Keratinocyte (primary cell): ENCODE measurements around the gene ALK. TPM values are rescaled to one million over a fixed set of nuclear protein-coding genes. Genes with fewer than 3 reads are reported as not detected.

Experiments
- DNase-seq: peaks from one replicate; pipeline ENCODE4 v3.0.0-alpha.2; 2011; ENCODE audit warnings: low read depth, missing footprints, low spot score
- FAIRE-seq: peaks from 2 replicates; lab custom pipeline; 2011; peaks lifted over from hg19 to GRCh38; lab: Jason Lieb, UNC
- H2AFZ ChIP-seq: 2 replicates; pipeline ENCODE4 v1.6.0; 2012; ENCODE audit warnings: low read length, control low read depth, inconsistent platforms; ENCODE audit not compliant: control insufficient read depth
- H3K27ac ChIP-seq: 2 replicates; pipeline ENCODE4 v1.5.1; 2011; ENCODE audit warnings: low read length; ENCODE audit not compliant: control insufficient read depth, insufficient read depth
- H3K27me3 ChIP-seq: 3 replicates; pipeline ENCODE4 v1.6.0; 2011; ENCODE audit warnings: low read length; ENCODE audit not compliant: control insufficient read depth, insufficient read depth; ENCODE audit errors: extremely low read depth
- H3K36me3 ChIP-seq, 2 experiments: 2 replicates in 1 of 2; 3 replicates in 1 of 2; pipeline ENCODE4 v1.5.1; 2011; ENCODE audit warnings: low read length in 2 of 2, mild to moderate bottlenecking in 1 of 2; ENCODE audit not compliant: control insufficient read depth in 2 of 2, insufficient read depth in 2 of 2; ENCODE audit errors: extremely low read depth in 1 of 2
- H3K4me1 ChIP-seq: 3 replicates; pipeline ENCODE4 v1.5.1; 2011; ENCODE audit warnings: low read length; ENCODE audit not compliant: control insufficient read depth, insufficient read depth; ENCODE audit errors: extremely low read depth
- H3K4me2 ChIP-seq: 3 replicates; pipeline ENCODE4 v1.6.0; 2011; ENCODE audit warnings: low read depth, low read length; ENCODE audit not compliant: control insufficient read depth, insufficient read depth; ENCODE audit errors: extremely low read depth
- H3K4me3 ChIP-seq, 3 experiments: fragments of 200-600 bp in 1 of 3; sonication (generic) in 1 of 3; 2 replicates in 2 of 3; 3 replicates in 1 of 3; pipeline ENCODE4 v1.5.1; 2011 to 2016; ENCODE audit warnings: low read length in 3 of 3, mild to moderate bottlenecking in 3 of 3, control low read depth in 2 of 3, inconsistent platforms in 1 of 3, low read depth in 1 of 3, mixed read lengths in 1 of 3, mixed run types in 1 of 3, moderate library complexity in 1 of 3; ENCODE audit not compliant: control insufficient read depth in 2 of 3, insufficient read depth in 2 of 3; ENCODE audit errors: extremely low read depth in 1 of 3
- H3K79me2 ChIP-seq: 2 replicates; pipeline ENCODE4 v1.6.0; 2012; ENCODE audit warnings: low read length; ENCODE audit not compliant: control insufficient read depth, insufficient read depth
- H3K9ac ChIP-seq: 3 replicates; pipeline ENCODE4 v1.6.0; 2011; ENCODE audit warnings: low read length; ENCODE audit not compliant: control insufficient read depth, insufficient read depth; ENCODE audit errors: extremely low read depth
- H3K9me1 ChIP-seq: 3 replicates; pipeline ENCODE4 v1.6.0; 2011; ENCODE audit warnings: low read length; ENCODE audit not compliant: control insufficient read depth, insufficient read depth; ENCODE audit errors: extremely low read depth
- H3K9me3 ChIP-seq: 2 replicates; pipeline ENCODE4 v1.5.1; 2012; ENCODE audit warnings: low read depth, low read length; ENCODE audit not compliant: control insufficient read depth
- H4K20me1 ChIP-seq: 3 replicates; pipeline ENCODE4 v1.6.0; 2011; ENCODE audit warnings: low read length; ENCODE audit not compliant: control insufficient read depth, insufficient read depth; ENCODE audit errors: extremely low read depth
- CTCF ChIP-seq, 3 experiments: IDR thresholded peaks in 1 of 3; conservative IDR thresholded peaks in 1 of 3; optimal IDR thresholded peaks in 1 of 3; 2 replicates in 2 of 3; 3 replicates in 1 of 3; pipeline versions ENCODE3 to v1.5.1; 2011; ENCODE audit warnings: low read length in 3 of 3, mild to moderate bottlenecking in 3 of 3, moderate library complexity in 2 of 3, control low read depth in 1 of 3, inconsistent platforms in 1 of 3; ENCODE audit not compliant: insufficient read depth in 2 of 3; ENCODE audit errors: extremely low read depth in 1 of 3
- EZH2 ChIP-seq: IDR thresholded peaks from one replicate; pipeline ENCODE4 v1.6.1; 2012; ENCODE audit warnings: inconsistent platforms, mild to moderate bottlenecking, low read length, moderate library complexity
- dilution Hi-C: fragments of 300-500 bp; cut with MboI; formaldehyde crosslinking; loops from one replicate; pipeline ENCODE4 v1.7.0; 2020; ENCODE audit warnings: low sequenced_read_pairs; ENCODE audit not compliant: extremely low pct_ligation_motif_present
- polyA plus RNA-seq, 5 experiments: library from polyadenylated mRNA; depleted of rRNA in 3 of 5; stranded (reverse) in 3 of 5; stranded (forward) in 1 of 5; unstranded in 1 of 5; fragments of >200 nt; gene quantifications; 1 replicate in 1 of 5; 2 replicates in 3 of 5; 3 replicates in 1 of 5; pipeline versions ENCODE4 v1.2.1 to v1.2.3, GENCODE V29; 2011 to 2012; ENCODE audit warnings: missing spikeins in 2 of 5, low read depth in 1 of 5, low replicate concordance in 1 of 5

The ALK gene
- polyA plus RNA-seq, 1 donor (not counting 4 experiments of a cell fraction or from before 2014, with no cell fraction given), result not detected

DNA sequence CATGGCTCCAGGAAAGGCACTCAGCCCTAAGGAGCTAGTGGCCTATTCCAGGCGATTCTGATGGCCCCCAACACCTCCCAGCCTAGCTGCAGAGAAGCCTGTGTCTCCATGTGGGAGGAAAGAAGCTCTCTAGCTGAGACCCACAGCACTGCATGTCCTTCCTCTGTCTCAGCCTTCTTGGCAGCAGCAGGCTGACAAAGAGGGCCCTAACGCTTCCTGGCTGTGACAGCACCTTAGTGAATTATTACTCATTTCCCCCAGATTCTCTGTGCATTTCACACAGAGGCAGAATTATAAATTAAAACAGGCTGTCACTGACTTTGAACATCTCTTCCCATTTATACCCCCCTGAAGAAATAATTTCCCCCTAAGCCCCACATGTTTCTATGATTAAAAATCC, 599.4 kb downstream of the ALK start:
- dilution Hi-C loops, result no loop called here
- peak; percentile 67 for FAIRE-seq

DNA sequence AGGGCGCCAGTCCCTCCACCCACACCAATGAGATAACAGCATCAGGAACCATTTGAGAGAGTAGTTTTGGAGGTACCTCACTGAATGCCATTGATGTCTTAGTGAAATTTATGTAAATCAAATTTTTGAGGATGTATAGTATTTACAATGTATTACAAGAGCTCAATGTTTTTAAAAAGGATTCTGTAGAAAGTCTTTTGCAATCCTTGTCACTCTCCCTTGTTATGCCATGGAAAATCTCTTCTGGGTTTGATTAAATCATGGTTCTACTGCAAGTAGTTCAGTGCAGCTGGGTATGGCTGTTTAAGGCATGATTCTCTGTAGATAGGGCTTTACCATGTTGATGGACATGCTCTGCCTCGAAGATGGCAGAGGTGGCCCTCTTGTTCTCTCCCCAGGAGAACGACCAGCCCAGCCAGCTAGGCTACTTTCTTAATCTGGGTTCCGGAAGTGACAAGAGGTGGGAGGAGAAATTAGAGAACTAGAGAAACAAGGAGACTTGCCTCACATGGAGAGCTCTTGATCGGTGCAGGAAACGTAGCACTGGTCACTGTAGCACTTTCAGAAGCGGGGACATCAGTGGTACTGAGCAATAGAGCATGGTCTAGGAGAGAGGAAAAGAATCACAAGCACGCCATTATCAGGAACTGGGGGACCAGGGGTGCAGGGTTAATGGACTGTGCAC, 603.4 kb downstream of the ALK start:
- H3K9ac ChIP-seq, result no peak overlapping the region
- FAIRE-seq (no peak), DNase-seq (no peak)
- no peaks in the 10 kb centered on the region for H3K27me3 ChIP-seq
- H3K9me3 ChIP-seq, result no peaks in the 10 kb centered on the region
- no peak overlapping the region for H3K4me2 ChIP-seq
- no peak overlapping the region for H3K27ac ChIP-seq
- H3K79me2 ChIP-seq, result no peaks in the 10 kb centered on the region
- no peak overlapping the region for H2AFZ ChIP-seq
- H4K20me1 ChIP-seq, result no peaks in the 10 kb centered on the region
- TF ChIP-seq CTCF (optimal IDR thresholded peaks at IDR 0.05 in 1 of 3, IDR thresholded peaks at IDR 0.05 in 1 of 3, conservative IDR thresholded peaks at IDR 0.05 in 1 of 3; ENCODE audit: extremely low read depth in 1 of 3, insufficient read depth in 2 of 3, low read length in 3 of 3), result no peak
- no peak for TF ChIP-seq EZH2
- no peak overlapping the region for H3K4me3 ChIP-seq
- dilution Hi-C loops, result no loop called here
- peaks cover 13% of the 10 kb centered on the region for H3K4me1 ChIP-seq
- no peaks in the 10 kb centered on the region for H3K9me1 ChIP-seq
- no peaks in the 10 kb centered on the region for H3K36me3 ChIP-seq

More for the DNA sequence above, 599.4 kb downstream of the ALK start:
- peaks cover 2% of the 10 kb centered on the region for H3K27me3 ChIP-seq
- no peak overlapping the region for H3K4me3 ChIP-seq
- no peak for TF ChIP-seq CTCF (optimal IDR thresholded peaks at IDR 0.05 in 1 of 3, IDR thresholded peaks at IDR 0.05 in 1 of 3, conservative IDR thresholded peaks at IDR 0.05 in 1 of 3; ENCODE audit: extremely low read depth in 1 of 3, insufficient read depth in 2 of 3, low read length in 3 of 3)
- no peak for TF ChIP-seq EZH2
- peaks cover 15% of the 10 kb centered on the region for H3K4me1 ChIP-seq
- DNase-seq, result no peak
- H3K9me1 ChIP-seq, result peaks cover 4% of the 10 kb centered on the region
- H3K79me2 ChIP-seq, result no peaks in the 10 kb centered on the region
- no peaks in the 10 kb centered on the region for H4K20me1 ChIP-seq
- no peaks in the 10 kb centered on the region for H3K9me3 ChIP-seq
- no peak overlapping the region for H3K27ac ChIP-seq
- peak overlapping the region; percentile 72 for H2AFZ ChIP-seq
- H3K4me2 ChIP-seq, result no peak overlapping the region
- no peaks in the 10 kb centered on the region for H3K36me3 ChIP-seq
- no peak overlapping the region for H3K9ac ChIP-seq
